ENCODE data around the gene RHOT2. TPM values are rescaled to one million over a fixed set of nuclear protein-coding genes. Genes with fewer than 3 reads are reported as not detected.

The RHOT2 gene
- total RNA-seq, 1 experiment from 2014 or later, result 47.4 TPM

- no peak for DNase-seq (ENCODE audit: extremely low read depth, low read depth)
Measured at GRCh38 chr16:668519-669171, 713 bp downstream of the RHOT2 start.

GRCh38 chr16:669666-670065 is 1.7 kb downstream of the RHOT2 start:
- no peak for DNase-seq (ENCODE audit: extremely low read depth, low read depth)

GRCh38 chr16:670485-671352 is 2.8 kb downstream of the RHOT2 start:
- no peak for DNase-seq (ENCODE audit: extremely low read depth, low read depth)

- DNase-seq (ENCODE audit: extremely low read depth, low read depth), result no peak
Measured at GRCh38 chr16:671353-672131, 3.6 kb downstream of the RHOT2 start.

GRCh38 chr16:672371-672770 is 4.4 kb downstream of the RHOT2 start:
- DNase-seq (ENCODE audit: extremely low read depth, low read depth), result no peak

- DNase-seq (ENCODE audit: extremely low read depth, low read depth), result no peak
Measured at GRCh38 chr16:672851-673250, 4.9 kb downstream of the RHOT2 start.

GRCh38 chr16:673399-673991 is 5.6 kb downstream of the RHOT2 start:
- no peak for DNase-seq (ENCODE audit: extremely low read depth, low read depth)

- DNase-seq (ENCODE audit: extremely low read depth, low read depth), result no peak
Measured at GRCh38 chr16:674214-674881, 6.4 kb downstream of the RHOT2 start.

GRCh38 chr16:674968-675883 is 7.3 kb downstream of the RHOT2 start, which contains the start of gene RHBDL1:
Gene RHBDL1, plus strand, starts transcription at chr16:675671. Its CDS starts 120 bp downstream, at chr16:675791.
- no peak for DNase-seq (ENCODE audit: extremely low read depth, low read depth)

- DNase-seq (ENCODE audit: extremely low read depth, low read depth), result no peak
Measured at GRCh38 chr16:675884-676564, 8.1 kb downstream of the RHOT2 start.

- no peak for DNase-seq (ENCODE audit: extremely low read depth, low read depth)
Measured at GRCh38 chr16:676565-676902, 8.6 kb downstream of the RHOT2 start.

GRCh38 chr16:676913-677312 is 9.0 kb downstream of the RHOT2 start:
- no peak for DNase-seq (ENCODE audit: extremely low read depth, low read depth)

GRCh38 chr16:677316-678190 is 9.6 kb downstream of the RHOT2 start:
- no peak for DNase-seq (ENCODE audit: extremely low read depth, low read depth)

GRCh38 chr16:678209-678857 is 10.4 kb downstream of the RHOT2 start:
- no peak for DNase-seq (ENCODE audit: extremely low read depth, low read depth)

- DNase-seq (ENCODE audit: extremely low read depth, low read depth), result no peak
Measured at GRCh38 chr16:678858-679813, 11.2 kb downstream of the RHOT2 start.

Data from NCI-H460 (cell line).